GM19395 (cell line): Measurements from ENCODE around the gene CCDC185.
"Not testable (repeated sequence)": the region's sequence is repeated elsewhere in the genome, so short reads cannot be mapped to it uniquely, and the experiment has no call there.

Experiments
- ATAC-seq: cut with Tn5 transposase; IDR thresholded peaks from one replicate; pipeline ENCODE4 v1.9.1; 2021; ENCODE audit warnings: mild to moderate bottlenecking, moderate library complexity; ENCODE audit not compliant: unreplicated experiment

The CCDC185 gene

GRCh38 chr1:223394242-223394641 lies 1.0 kb downstream of the CCDC185 start:
- no peak for ATAC-seq

GRCh38 chr1:223394706-223395105 lies 1.5 kb downstream of the CCDC185 start:
- ATAC-seq: no peak

DNA sequence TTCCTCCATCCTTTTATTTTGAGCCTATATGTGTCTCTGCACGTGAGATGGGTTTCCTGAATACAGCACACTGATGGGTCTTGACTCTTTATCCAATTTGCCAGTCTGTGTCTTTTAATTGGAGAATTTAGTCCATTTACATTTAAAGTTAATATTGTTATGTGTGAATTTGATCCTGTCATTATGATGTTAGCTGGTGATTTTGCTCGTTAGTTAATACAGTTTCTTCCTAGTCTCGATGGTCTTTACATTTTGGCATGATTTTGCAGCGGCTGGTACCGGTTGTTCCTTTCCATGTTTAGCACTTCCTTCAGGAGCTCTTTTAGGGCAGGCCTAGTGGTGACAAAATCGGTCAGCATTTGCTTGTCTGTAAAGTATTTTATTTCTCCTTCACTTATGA lies 6.2 kb downstream of the CCDC185 start:
- ATAC-seq: not testable (repeated sequence)

DNA sequence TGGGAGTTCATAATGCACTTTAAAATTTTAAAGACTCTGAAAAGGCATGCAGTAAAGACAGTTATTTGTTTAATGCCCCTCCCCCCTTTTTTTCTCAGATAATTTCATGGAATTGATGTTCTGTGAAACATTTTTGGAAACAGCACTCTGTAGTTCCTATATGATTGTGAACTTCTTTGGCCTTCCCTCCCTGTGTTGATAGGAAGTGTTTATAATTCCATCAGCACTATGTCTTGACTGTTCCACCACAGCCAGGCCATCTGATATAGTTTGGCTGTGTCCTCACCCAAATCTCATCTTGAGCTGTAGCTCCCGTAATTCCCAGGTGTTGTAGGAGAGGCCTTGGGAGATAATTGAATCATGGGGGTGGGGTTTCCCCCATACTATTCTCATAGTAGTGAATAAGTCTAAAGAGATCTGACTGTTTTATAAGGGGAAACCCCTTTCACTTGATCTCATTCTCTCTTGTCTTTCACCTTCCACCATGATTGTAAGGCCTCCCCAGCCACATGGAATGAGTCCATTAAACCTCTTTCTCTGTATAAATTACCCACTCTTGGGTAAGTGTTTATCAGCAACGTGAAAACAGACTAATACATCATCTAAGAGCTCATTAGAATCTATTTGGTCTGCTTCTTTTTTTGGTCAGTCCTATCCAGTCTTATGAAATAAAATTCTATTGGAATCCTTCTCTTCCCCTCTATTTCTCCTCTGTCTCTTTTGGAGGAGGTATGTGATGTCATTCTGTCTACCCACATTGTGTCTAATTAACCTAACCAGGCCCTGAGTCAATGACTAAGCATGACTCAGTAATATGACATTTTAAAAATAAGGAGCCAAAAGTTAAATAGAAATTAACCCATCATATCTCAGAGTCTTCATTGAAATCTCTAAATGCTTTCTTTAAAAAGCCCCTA lies 8.9 kb downstream of the CCDC185 start:
- ATAC-seq: no peak

GRCh38 chr1:223402790-223403142 lies 9.6 kb downstream of the CCDC185 start:
- ATAC-seq: no peak

DNA sequence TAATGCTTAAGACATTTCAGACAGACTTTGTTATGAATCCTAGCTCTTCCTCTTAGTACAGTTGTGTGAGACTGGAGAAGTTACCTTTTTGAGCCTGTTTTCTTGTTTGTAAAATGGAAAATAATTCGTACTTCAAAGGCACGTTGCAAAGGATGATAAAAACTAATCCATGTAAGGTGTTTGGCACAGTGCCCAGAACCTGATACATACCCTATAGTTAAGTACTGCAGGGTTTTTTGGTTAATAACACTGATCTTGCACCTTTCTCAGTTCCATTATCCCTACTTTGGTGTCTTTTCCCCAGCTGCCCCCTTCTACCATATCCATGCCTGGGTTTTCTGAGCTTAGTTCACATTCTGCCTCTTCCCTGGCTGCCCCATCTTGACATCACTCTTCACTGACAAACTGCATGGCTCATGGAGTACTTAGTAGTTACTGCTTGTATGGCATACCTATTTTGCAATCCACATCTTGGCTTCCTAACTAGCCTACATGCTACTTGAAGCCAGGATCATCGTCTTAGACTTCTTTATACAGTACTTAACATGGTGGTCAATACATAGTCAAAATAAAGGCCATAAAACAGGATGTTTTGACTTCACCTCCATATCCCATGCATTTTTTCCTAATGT lies 10.1 kb downstream of the CCDC185 start:
- ATAC-seq: no peak

DNA sequence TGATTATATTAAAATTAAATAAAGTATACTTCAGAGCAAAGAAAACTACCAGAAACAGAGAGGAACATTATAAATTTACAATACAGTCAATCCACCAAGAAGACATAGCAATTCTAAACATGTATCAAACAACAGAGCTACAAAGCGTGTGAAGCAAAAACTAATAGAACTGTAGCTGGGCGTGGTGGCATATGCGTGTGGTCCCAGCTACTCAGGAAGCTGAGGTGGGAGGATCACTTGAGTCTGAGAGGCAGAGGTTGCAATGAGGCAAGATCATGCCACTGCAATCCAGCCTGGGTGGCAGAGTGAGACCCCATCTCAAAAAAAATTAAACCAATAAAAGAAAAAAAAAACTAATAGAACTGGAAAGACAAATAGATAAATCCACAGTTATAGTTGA lies 12.3 kb downstream of the CCDC185 start:
- ATAC-seq: no peak

GRCh38 chr1:223410036-223410435 lies 16.8 kb downstream of the CCDC185 start:
- no peak for ATAC-seq

DNA sequence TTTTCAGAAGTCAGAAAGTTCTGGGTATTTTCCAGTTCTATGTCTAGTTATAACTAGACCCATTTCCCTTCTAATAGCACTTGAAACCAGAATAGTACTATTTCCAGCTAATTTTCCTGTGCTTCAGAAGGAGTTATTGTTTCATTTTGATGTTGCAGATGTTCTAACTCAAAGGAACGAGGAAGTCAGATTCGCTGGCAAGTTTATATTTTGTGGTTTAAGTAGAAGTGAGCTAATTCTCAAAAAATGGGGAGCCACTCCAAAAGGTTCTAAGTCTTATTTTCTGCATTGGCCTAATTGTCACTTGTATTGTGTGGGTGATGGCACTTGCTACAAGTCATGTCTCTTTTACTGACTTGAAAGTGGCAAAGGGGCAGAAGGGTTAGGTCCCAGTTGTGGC lies 18.1 kb downstream of the CCDC185 start:
- no peak for ATAC-seq

DNA sequence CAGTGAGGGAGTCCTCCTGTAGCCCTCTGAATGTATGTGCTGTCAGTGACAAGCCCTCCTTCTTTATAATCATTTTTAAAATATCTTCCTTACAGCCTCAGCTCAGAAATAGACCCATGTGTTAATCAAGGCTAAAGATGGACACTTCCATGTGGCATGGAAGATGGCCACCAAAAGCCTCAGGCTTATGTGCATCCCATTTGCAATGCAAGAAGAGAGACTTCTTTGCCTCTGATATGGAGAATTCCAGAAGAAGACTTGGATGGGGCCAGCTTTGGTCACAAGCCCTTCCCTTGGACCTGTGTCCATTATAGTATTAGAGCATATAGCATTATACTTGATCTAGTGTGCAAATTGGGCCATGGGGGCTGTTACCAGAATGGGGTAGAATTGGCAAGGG lies 18.5 kb downstream of the CCDC185 start:
- ATAC-seq: no peak

DNA sequence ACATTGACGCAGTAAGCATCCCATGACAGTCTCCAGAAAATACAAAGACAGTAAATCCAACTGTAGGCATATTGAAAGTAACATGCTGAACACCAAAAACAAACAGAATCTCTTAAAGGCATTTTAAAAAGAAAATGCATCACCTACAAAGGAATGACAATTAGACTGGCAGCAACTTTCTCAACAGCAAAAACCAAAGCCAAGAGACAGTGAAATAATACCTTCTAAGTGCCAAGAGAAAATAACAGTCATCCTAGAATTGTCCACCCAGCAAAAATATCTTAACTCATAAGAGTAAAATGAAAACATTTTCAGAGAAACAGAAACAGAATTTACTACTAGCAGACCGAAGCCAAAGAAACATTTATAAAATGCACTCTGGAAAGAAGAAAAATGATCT lies 20.0 kb downstream of the CCDC185 start:
- no peak for ATAC-seq

DNA sequence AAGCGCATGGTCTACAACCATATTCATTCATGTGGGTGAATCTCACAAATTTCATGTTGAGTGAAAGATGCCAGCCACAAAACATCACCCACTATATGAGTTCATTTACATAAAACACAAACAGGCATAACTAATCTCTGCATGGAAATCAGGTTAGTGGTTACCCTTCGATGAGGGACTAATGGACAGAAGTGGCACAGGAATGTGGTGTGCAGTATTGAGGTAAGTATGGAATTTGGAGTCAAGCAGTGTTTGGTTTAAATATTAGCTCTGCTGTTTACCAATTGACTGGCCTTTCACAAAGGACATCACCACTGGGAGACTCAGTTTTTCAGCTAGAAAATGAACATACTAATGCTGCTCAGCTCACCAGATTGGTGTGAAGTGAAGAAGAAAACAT lies 24.2 kb downstream of the CCDC185 start:
- no peak for ATAC-seq

DNA sequence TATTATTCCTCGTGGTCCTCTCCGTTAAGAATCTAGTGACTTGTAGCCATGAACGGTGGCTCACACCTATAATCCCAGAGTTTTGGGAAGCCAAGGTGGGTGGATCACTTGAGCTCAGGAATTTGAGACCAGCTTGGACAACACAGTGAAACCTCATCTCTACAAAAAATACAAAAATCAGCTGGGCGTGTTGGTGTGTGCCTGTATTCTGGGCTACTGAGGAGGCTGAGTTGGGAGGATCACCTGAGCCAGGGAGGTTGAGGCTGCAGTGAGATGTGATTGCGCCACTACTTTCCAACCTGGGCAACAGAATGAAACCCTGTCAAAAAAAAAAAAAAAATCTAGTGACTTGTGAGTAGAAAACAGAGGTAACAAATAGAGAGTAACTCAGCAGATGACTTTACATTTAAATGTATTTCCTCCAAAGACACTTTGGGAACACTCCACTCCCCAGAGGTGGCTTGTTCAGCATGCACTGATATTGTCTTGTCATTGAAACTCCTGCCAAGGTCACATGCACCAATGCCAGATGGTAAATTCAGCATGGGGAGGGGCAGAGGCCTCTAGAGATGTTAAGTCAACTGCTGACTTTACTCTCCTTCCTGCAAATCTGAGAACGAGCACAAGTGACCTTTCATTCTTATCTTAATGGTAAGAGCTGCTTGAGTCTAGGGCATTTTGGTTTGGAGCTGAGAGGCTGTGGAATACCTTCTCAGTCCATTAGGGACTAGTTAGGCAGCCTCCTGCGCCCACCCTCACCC lies 24.9 kb downstream of the CCDC185 start:
- ATAC-seq: no peak

GRCh38 chr1:223419115-223419514 lies 25.9 kb downstream of the CCDC185 start:
- no peak for ATAC-seq

GRCh38 chr1:223419561-223419960 lies 26.3 kb downstream of the CCDC185 start:
- no peak for ATAC-seq

GRCh38 chr1:223421025-223421424 lies 27.8 kb downstream of the CCDC185 start:
- ATAC-seq: no peak

GRCh38 chr1:223421676-223422075 lies 28.5 kb downstream of the CCDC185 start:
- ATAC-seq: no peak

GRCh38 chr1:223422911-223423310 lies 29.7 kb downstream of the CCDC185 start:
- ATAC-seq: no peak

GRCh38 chr1:223423641-223424233 lies 30.5 kb downstream of the CCDC185 start:
- no peak for ATAC-seq

- ATAC-seq: no peak
Measured at GRCh38 chr1:223425550-223425949, 32.3 kb downstream of the CCDC185 start.

DNA sequence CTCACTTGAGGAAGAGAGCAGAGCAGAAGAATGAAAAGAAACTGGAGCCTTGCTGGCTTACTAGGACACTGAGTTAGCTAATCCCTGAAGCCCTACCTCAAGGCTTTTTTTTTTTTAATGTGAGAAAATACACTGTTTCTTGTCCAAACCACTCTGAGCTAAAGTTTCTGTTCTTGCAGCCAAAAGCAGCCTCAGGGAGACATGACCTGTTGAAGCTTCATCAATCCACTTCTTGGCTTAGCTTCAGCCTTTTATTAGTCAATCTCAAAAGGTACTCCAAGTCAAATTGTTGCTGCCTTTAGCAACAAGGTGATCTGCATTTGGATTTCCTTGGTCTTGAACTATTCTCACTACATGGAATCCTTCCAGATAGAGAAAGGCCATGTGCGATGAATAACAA lies 33.7 kb downstream of the CCDC185 start:
- ATAC-seq: no peak
